T-helper 2 cell treated with Interferon-gamma antibody and Interleukin-4, amounts not matched to agents 100 ng/mL and 5 ng/mL, for 36 hours (primary cell): ENCODE results near the gene NUDC. TPM values are rescaled to one million over a fixed set of nuclear protein-coding genes. Genes with fewer than 3 reads are reported as not detected.
"Not testable (repeated sequence)": the region's sequence is repeated elsewhere in the genome, so short reads cannot be mapped to it uniquely, and the experiment has no call there.

ENCODE experiments used
- intact Hi-C: fragments of 100-400 bp; cut with micrococcal nuclease; formaldehyde crosslinking; loops from one replicate; pipeline ENCODE4 v1.15.1; 2023
- total RNA-seq: library from RNA; stranded (reverse); gene quantifications from 2 replicates; pipeline ENCODE4 v1.2.3, GENCODE V29; 2022

Gene NUDC
- total RNA-seq, 1 donor from 2014 or later, result 91.4 TPM

- intact Hi-C loops, result no loop called here
Measured at GRCh38 chr1:26910343-26911160, 11.0 kb upstream of the NUDC start.

- intact Hi-C loops, result no loop called here
Measured at GRCh38 chr1:26911399-26912146, 10.0 kb upstream of the NUDC start.

GRCh38 chr1:26912147-26912490 lies 9.4 kb upstream of the NUDC start:
- intact Hi-C loops, result no loop called here

GRCh38 chr1:26913389-26913753 lies 8.2 kb upstream of the NUDC start:
- intact Hi-C loops, result no loop called here

GRCh38 chr1:26913754-26914619 lies 7.6 kb upstream of the NUDC start, which contains the start of gene NR0B2:
TSS of gene NR0B2 (minus strand) at chr1:26913975. CDS start at chr1:26913940, 35 bp downstream.
- intact Hi-C loops, result no loop called here

- intact Hi-C loops, result no loop called here
Measured at GRCh38 chr1:26915204-26915842, 6.2 kb upstream of the NUDC start.

GRCh38 chr1:26921126-26921539 lies 410 bp upstream of the NUDC start:
- intact Hi-C loops, result loop anchor here (1.0 kb wide), 2 partner anchors 21 to 56 kb away; partner anchors contain the start of gene GPATCH3

- intact Hi-C loops, result no loop called here
Measured at GRCh38 chr1:26922431-26922729, 837 bp downstream of the NUDC start.

- intact Hi-C loops, result no loop called here
Measured at GRCh38 chr1:26922901-26923300, 1.4 kb downstream of the NUDC start.

- intact Hi-C loops, result no loop called here
Measured at GRCh38 chr1:26923711-26924110, 2.2 kb downstream of the NUDC start.

- intact Hi-C loops, result no loop called here
Measured at GRCh38 chr1:26932531-26932930, 11.0 kb downstream of the NUDC start.

- intact Hi-C loops, result no loop called here
Measured at GRCh38 chr1:26936823-26937222, 15.3 kb downstream of the NUDC start.

GRCh38 chr1:26938004-26938658 lies 16.6 kb downstream of the NUDC start:
- intact Hi-C loops, result no loop called here

- intact Hi-C loops, result no loop called here
Measured at GRCh38 chr1:26938659-26939025, 17.1 kb downstream of the NUDC start.

- intact Hi-C loops, result no loop called here
Measured at GRCh38 chr1:26941311-26941710, 19.8 kb downstream of the NUDC start.

GRCh38 chr1:26942656-26943055 lies 21.1 kb downstream of the NUDC start:
- intact Hi-C loops, result no loop called here

- intact Hi-C loops, result no loop called here
Measured at GRCh38 chr1:26945138-26945537, 23.6 kb downstream of the NUDC start.

- intact Hi-C loops, result no loop called here
Measured at GRCh38 chr1:26945728-26946127, 24.2 kb downstream of the NUDC start.

- intact Hi-C loops, result no loop called here
Measured at GRCh38 chr1:26946270-26946669, 24.7 kb downstream of the NUDC start.

GRCh38 chr1:26948725-26949057 lies 27.1 kb downstream of the NUDC start:
- intact Hi-C loops, result not testable (repeated sequence)
